HG03571 (cell line): ENCODE results near the gene FBXO34.

Experiments
- ATAC-seq: cut with Tn5 transposase; IDR thresholded peaks from one replicate; pipeline ENCODE4 v1.9.1; 2021; ENCODE audit not compliant: unreplicated experiment

Gene FBXO34

GRCh38 chr14:55272387-55272786 lies 1.2 kb downstream of the FBXO34 start:
- ATAC-seq, result no peak

GRCh38 chr14:55272922-55273321 lies 1.7 kb downstream of the FBXO34 start:
- no peak for ATAC-seq

GRCh38 chr14:55274146-55274545 lies 2.9 kb downstream of the FBXO34 start:
- no peak for ATAC-seq

- ATAC-seq, result no peak
Observed at GRCh38 chr14:55274751-55275150, 3.5 kb downstream of the FBXO34 start.

- no peak for ATAC-seq
Observed at GRCh38 chr14:55276736-55277135, 5.5 kb downstream of the FBXO34 start.

GRCh38 chr14:55277972-55278740 lies 6.9 kb downstream of the FBXO34 start:
- ATAC-seq, result peak; percentile 72

GRCh38 chr14:55279384-55279783 lies 8.2 kb downstream of the FBXO34 start:
- no peak for ATAC-seq

- no peak for ATAC-seq
Observed at GRCh38 chr14:55281316-55281839, 10.2 kb downstream of the FBXO34 start.

- no peak for ATAC-seq
Observed at GRCh38 chr14:55285048-55285652, 13.9 kb downstream of the FBXO34 start.

GRCh38 chr14:55288439-55288838 lies 17.2 kb downstream of the FBXO34 start:
- ATAC-seq, result no peak

- ATAC-seq, result no peak
Observed at GRCh38 chr14:55291480-55292081, 20.4 kb downstream of the FBXO34 start.

- no peak for ATAC-seq
Observed at GRCh38 chr14:55294603-55295002, 23.4 kb downstream of the FBXO34 start.

- ATAC-seq, result no peak
Observed at GRCh38 chr14:55297611-55298499, 26.6 kb downstream of the FBXO34 start.

GRCh38 chr14:55298500-55298822 lies 27.2 kb downstream of the FBXO34 start:
- ATAC-seq, result no peak

GRCh38 chr14:55301437-55302121 lies 30.4 kb downstream of the FBXO34 start:
- ATAC-seq, result no peak

- no peak for ATAC-seq
Observed at GRCh38 chr14:55302367-55303124, 31.3 kb downstream of the FBXO34 start.

GRCh38 chr14:55303125-55303499 lies 31.9 kb downstream of the FBXO34 start:
- ATAC-seq, result no peak

- ATAC-seq, result no peak
Observed at GRCh38 chr14:55303691-55304145, 32.5 kb downstream of the FBXO34 start.

GRCh38 chr14:55306938-55307589 lies 35.8 kb downstream of the FBXO34 start:
- ATAC-seq, result no peak
